Ishikawa (cell line): Measurements from ENCODE around the gene ATRX.

Source experiments
- CEBPB ChIP-seq: IDR thresholded peaks from 2 replicates; pipeline ENCODE4 v1.6.1; 2012
- CREB1 ChIP-seq: IDR thresholded peaks from 2 replicates; pipeline ENCODE4 v1.6.1; 2012; ENCODE audit warnings: low read depth
- EP300 ChIP-seq: IDR thresholded peaks from 2 replicates; pipeline ENCODE4 v1.6.1; 2012; ENCODE audit warnings: borderline replicate concordance
- FOXM1 ChIP-seq: IDR thresholded peaks from 2 replicates; pipeline ENCODE4 v1.6.1; 2012; ENCODE audit warnings: low read depth, borderline replicate concordance
- MAX ChIP-seq: IDR thresholded peaks from 2 replicates; pipeline ENCODE4 v1.6.1; 2012
- NFIC ChIP-seq: IDR thresholded peaks from 2 replicates; pipeline ENCODE4 v1.6.1; 2012
- RAD21 ChIP-seq: IDR thresholded peaks from 2 replicates; pipeline ENCODE4 v1.6.1; 2012; ENCODE audit warnings: low read depth
- REST ChIP-seq: IDR thresholded peaks from 2 replicates; pipeline ENCODE4 v1.6.1; 2012; ENCODE audit warnings: low read depth, mild to moderate bottlenecking
- TAF1 ChIP-seq: IDR thresholded peaks from 2 replicates; pipeline ENCODE4 v1.6.1; 2012; ENCODE audit warnings: low read depth, mild to moderate bottlenecking
- TCF12 ChIP-seq: IDR thresholded peaks from 2 replicates; pipeline ENCODE4 v1.6.1; 2012; ENCODE audit warnings: low read depth
- TEAD4 ChIP-seq: IDR thresholded peaks from 2 replicates; pipeline ENCODE4 v1.6.1; 2012
- USF1 ChIP-seq: IDR thresholded peaks from 2 replicates; pipeline ENCODE4 v1.6.1; 2012
- ZBTB7A ChIP-seq: IDR thresholded peaks from 2 replicates; pipeline ENCODE4 v1.6.1; 2012; ENCODE audit warnings: low read depth

GRCh38 chrX:77564823-77565222, 221.2 kb downstream of the ATRX start:
- TF ChIP-seq CREB1 (no peak), TAF1 (no peak), ZBTB7A (no peak), TEAD4 (no peak), CEBPB (no peak), EP300 (no peak), REST (no peak), USF1 (no peak), FOXM1 (no peak), RAD21 (no peak), MAX (no peak), TCF12 (no peak), NFIC (no peak)
